KMS-11 (cell line): ENCODE data around the gene ANKRD13B.

Experiments
- H2AFZ ChIP-seq: fragments of 200-600 bp; sonication (generic); 2 replicates; pipeline ENCODE4 v1.6.1; 2016; ENCODE audit warnings: antibody characterized with exemption, mixed run types, low read depth
- H3K27ac ChIP-seq: fragments of 200-600 bp; sonication (generic); 2 replicates; pipeline ENCODE4 v1.6.1; 2016; ENCODE audit warnings: mild to moderate bottlenecking, mixed run types
- H3K27me3 ChIP-seq: fragments of 200-600 bp; sonication (generic); 2 replicates; pipeline ENCODE4 v1.6.1; 2017; ENCODE audit warnings: mild to moderate bottlenecking, low read depth, mixed run types, moderate library complexity; ENCODE audit not compliant: insufficient read depth
- H3K36me3 ChIP-seq: fragments of 200-600 bp; sonication (generic); 2 replicates; pipeline ENCODE4 v1.6.1; 2017; ENCODE audit warnings: mild to moderate bottlenecking, mixed run types; ENCODE audit not compliant: insufficient read depth
- H3K4me1 ChIP-seq: fragments of 200-600 bp; sonication (generic); 2 replicates; pipeline ENCODE4 v1.6.1; 2016; ENCODE audit warnings: mild to moderate bottlenecking, low read depth, mixed run types; ENCODE audit not compliant: poor library complexity, severe bottlenecking
- H3K4me2 ChIP-seq: fragments of 200-600 bp; sonication (generic); 2 replicates; pipeline ENCODE4 v1.7.0; 2016; ENCODE audit warnings: mild to moderate bottlenecking, mixed run types
- H3K4me3 ChIP-seq: fragments of 200-600 bp; sonication (generic); IDR thresholded peaks from 2 replicates; pipeline ENCODE4 v1.6.1; 2017; ENCODE audit warnings: low read depth, low read length, mixed read lengths; ENCODE audit not compliant: insufficient read depth
- H3K79me2 ChIP-seq: fragments of 200-600 bp; sonication (generic); 2 replicates; pipeline ENCODE4 v1.6.1; 2016; ENCODE audit warnings: low read depth, mixed run types; ENCODE audit not compliant: insufficient read depth
- H3K9ac ChIP-seq: fragments of 200-600 bp; sonication (generic); 2 replicates; pipeline ENCODE4 v1.6.1; 2016; ENCODE audit warnings: mild to moderate bottlenecking, mixed run types
- H4K20me1 ChIP-seq: fragments of 200-600 bp; sonication (generic); 2 replicates; pipeline ENCODE4 v1.6.1; 2016; ENCODE audit warnings: mild to moderate bottlenecking, mixed run types; ENCODE audit not compliant: insufficient read depth
- TF ChIP-seq, protein P1 (sequence below): fragments of 200-600 bp; sonication (generic); conservative IDR thresholded peaks from 2 replicates; pipeline ENCODE4 v1.6.1; 2017; ENCODE audit warnings: low read depth, mild to moderate bottlenecking, antibody characterized with exemption, low read length, moderate library complexity, mixed read lengths

Gene ANKRD13B

DNA sequence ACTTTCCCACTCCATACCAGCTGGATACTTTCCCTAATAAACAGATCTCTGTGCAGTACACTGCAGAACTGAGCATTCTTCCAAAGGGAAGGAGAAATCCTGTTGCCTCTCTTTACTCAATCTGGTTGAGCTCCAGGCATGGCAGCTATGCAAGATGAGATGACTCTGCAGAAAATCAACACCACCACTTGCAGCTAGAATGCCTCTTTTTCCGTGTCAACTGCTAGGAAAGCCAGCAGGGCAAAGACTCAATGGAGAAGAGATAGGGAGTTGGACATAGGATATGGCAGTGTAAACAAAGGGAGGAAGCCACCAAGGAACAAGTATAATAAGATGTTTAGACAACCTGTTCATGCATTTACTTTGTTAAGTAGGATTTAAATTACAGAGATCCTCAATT lies 70.2 kb downstream of the ANKRD13B start:
- H4K20me1 ChIP-seq = no peaks in the 10 kb centered on the region
- no peaks in the 10 kb centered on the region for H3K79me2 ChIP-seq
- H2AFZ ChIP-seq = no peak overlapping the region
- H3K4me3 ChIP-seq = no peak overlapping the region
- H3K4me1 ChIP-seq = peaks cover 9% of the 10 kb centered on the region
- no peak overlapping the region for H3K27ac ChIP-seq
- H3K36me3 ChIP-seq = no peaks in the 10 kb centered on the region
- TF ChIP-seq, protein P1, sequence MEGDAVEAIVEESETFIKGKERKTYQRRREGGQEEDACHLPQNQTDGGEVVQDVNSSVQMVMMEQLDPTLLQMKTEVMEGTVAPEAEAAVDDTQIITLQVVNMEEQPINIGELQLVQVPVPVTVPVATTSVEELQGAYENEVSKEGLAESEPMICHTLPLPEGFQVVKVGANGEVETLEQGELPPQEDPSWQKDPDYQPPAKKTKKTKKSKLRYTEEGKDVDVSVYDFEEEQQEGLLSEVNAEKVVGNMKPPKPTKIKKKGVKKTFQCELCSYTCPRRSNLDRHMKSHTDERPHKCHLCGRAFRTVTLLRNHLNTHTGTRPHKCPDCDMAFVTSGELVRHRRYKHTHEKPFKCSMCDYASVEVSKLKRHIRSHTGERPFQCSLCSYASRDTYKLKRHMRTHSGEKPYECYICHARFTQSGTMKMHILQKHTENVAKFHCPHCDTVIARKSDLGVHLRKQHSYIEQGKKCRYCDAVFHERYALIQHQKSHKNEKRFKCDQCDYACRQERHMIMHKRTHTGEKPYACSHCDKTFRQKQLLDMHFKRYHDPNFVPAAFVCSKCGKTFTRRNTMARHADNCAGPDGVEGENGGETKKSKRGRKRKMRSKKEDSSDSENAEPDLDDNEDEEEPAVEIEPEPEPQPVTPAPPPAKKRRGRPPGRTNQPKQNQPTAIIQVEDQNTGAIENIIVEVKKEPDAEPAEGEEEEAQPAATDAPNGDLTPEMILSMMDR = no peak
- H3K9ac ChIP-seq = no peak overlapping the region
- no peak overlapping the region for H3K4me2 ChIP-seq
- H3K27me3 ChIP-seq = no peaks in the 10 kb centered on the region
